Measurements from ENCODE around the gene ART4.

DNA sequence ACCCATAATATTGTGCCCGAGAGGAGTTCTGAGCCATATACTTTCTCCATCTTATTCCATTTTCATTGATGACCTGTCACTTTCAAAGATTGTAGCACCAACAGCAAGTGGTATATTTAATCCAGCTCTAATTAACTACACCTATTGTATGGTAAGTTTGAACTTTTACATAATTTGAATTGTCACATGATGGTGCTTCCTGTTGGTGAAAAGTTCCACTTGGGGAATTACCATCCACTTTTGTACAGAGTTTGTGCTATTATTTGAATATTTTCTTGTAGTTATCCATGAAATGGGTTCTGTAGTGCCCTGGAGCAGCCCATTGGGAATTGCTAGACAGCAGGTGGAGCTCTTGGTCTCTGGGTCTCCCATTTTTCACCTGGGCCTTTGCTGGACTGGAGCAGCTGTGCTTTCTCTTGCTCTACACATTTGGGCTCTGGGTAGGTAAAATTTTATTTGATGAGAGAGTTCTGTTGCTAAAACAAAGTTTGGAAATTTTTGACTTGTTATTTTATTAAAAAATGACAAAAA, 32.3 kb downstream of the ART4 start:
- TF ChIP-seq, protein P1, sequence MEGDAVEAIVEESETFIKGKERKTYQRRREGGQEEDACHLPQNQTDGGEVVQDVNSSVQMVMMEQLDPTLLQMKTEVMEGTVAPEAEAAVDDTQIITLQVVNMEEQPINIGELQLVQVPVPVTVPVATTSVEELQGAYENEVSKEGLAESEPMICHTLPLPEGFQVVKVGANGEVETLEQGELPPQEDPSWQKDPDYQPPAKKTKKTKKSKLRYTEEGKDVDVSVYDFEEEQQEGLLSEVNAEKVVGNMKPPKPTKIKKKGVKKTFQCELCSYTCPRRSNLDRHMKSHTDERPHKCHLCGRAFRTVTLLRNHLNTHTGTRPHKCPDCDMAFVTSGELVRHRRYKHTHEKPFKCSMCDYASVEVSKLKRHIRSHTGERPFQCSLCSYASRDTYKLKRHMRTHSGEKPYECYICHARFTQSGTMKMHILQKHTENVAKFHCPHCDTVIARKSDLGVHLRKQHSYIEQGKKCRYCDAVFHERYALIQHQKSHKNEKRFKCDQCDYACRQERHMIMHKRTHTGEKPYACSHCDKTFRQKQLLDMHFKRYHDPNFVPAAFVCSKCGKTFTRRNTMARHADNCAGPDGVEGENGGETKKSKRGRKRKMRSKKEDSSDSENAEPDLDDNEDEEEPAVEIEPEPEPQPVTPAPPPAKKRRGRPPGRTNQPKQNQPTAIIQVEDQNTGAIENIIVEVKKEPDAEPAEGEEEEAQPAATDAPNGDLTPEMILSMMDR (IDR thresholded peaks at IDR 0.05; ENCODE audit: low read length) = peak; percentile 46
- TF ChIP-seq EZH2 (optimal IDR thresholded peaks at IDR 0.05; ENCODE audit: low read depth, low read length) = no peak

Data from MM.1S (cell line).